ENCODE results near the gene POLE.

Gene POLE

GRCh38 chr12:132672116-132672515 is 15.0 kb downstream of the POLE start:
- Histone ChIP-seq H3K9ac (ENCODE audit: low read length) (no peak overlapping the region), H3K4me3 (ENCODE audit: low read length) (no peak overlapping the region), H4K20me1 (ENCODE audit: insufficient read depth, low read length) (no peaks in the 10 kb centered on the region), H3K9me3 (ENCODE audit: insufficient read depth, low read length) (no peaks in the 10 kb centered on the region), H3K4me1 (ENCODE audit: low read length) (no peaks in the 10 kb centered on the region), H3K36me3 (replicated peaks; ENCODE audit: low read depth, low read length) (peaks cover 66% of the 10 kb centered on the region), H2AFZ (ENCODE audit: low read depth, low read length) (no peak overlapping the region), H3K27ac (ENCODE audit: low read length) (no peak overlapping the region), H3K27me3 (ENCODE audit: low read depth, low read length) (no peaks in the 10 kb centered on the region), H3K4me2 (ENCODE audit: low read length) (no peak overlapping the region), H3K79me2 (ENCODE audit: low read length) (no peaks in the 10 kb centered on the region)
- TF ChIP-seq EZH2phosphoT487 (IDR thresholded peaks at IDR 0.05; ENCODE audit: low read depth) (no peak), CTCF (IDR thresholded peaks at IDR 0.05; ENCODE audit: low read depth, low read length) (no peak)

GRCh38 chr12:132669166-132669879 is 17.8 kb downstream of the POLE start:
- Histone ChIP-seq H3K27me3 (ENCODE audit: low read depth, low read length) (no peaks in the 10 kb centered on the region), H3K9ac (ENCODE audit: low read length) (no peak overlapping the region)
- no peak for TF ChIP-seq EZH2phosphoT487 (IDR thresholded peaks at IDR 0.05; ENCODE audit: low read depth)
- no peak for TF ChIP-seq CTCF (IDR thresholded peaks at IDR 0.05; ENCODE audit: low read depth, low read length)

DNA sequence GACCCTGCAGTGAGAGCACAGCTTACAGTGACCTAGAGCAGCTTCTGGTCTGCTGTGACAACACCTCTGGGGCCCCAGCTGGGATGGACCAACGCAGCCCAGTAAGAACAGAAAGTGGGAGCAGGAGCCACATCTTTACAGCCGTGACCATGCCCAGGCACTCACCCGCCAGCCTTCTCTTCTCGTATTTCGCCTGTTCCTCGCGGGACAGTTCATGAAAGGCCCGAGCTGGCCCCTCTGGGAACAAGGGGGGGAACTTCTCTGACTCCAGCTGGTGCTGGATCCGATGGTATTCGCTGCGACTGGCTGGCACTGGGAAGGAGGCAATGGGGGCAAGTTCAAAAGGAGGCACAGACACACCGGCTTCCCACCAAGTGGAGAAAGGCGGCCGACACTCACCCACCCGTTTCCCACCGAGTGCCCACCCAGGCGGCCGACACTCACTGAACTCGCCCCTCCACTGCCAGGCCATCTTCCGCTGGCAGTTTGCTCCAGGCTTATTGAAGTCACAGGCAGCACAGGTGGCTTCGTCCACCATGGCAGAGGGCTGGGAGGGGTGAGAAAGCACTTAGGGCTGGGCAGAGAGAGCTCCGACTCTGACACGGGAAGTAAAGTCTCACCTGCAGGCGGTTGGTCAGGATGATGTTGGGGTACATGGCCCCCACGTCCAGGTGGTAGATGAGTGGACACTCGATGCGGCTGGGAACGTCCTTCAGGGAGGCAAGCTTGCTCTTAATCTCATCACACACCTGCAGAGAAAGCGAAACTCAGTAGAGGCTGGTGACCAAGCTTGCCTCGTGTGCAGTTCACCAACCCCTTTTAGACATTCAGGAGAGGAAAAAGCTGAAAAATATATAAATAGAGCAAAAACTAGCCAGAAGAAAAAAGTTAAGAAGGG is 18.7 kb downstream of the POLE start:
- Histone ChIP-seq H3K4me2 (ENCODE audit: low read length) (no peak overlapping the region), H3K4me3 (ENCODE audit: low read length) (no peak overlapping the region), H3K79me2 (ENCODE audit: low read length) (no peaks in the 10 kb centered on the region), H4K20me1 (ENCODE audit: insufficient read depth, low read length) (no peaks in the 10 kb centered on the region; the same call in 1 of the 2 replicates), H3K36me3 (replicated peaks; ENCODE audit: low read depth, low read length) (peaks cover 66% of the 10 kb centered on the region), H3K9ac (ENCODE audit: low read length) (no peak overlapping the region), H3K27me3 (ENCODE audit: low read depth, low read length) (no peaks in the 10 kb centered on the region), H3K9me3 (ENCODE audit: insufficient read depth, low read length) (no peaks in the 10 kb centered on the region), H3K27ac (ENCODE audit: low read length) (no peak overlapping the region), H3K4me1 (ENCODE audit: low read length) (no peaks in the 10 kb centered on the region), H2AFZ (ENCODE audit: low read depth, low read length) (no peak overlapping the region)
- no peak for TF ChIP-seq EZH2phosphoT487 (IDR thresholded peaks at IDR 0.05; ENCODE audit: low read depth)
- no peak for TF ChIP-seq CTCF (IDR thresholded peaks at IDR 0.05; ENCODE audit: low read depth, low read length)

More at GRCh38 chr12:132669166-132669879, 17.8 kb downstream of the POLE start:
- H3K9me3 ChIP-seq (ENCODE audit: insufficient read depth, low read length): no peaks in the 10 kb centered on the region
- no peak overlapping the region for H3K4me3 ChIP-seq (ENCODE audit: low read length)
- no peak overlapping the region for H2AFZ ChIP-seq (ENCODE audit: low read depth, low read length)
- H3K4me1 ChIP-seq (ENCODE audit: low read length): no peaks in the 10 kb centered on the region
- H3K4me2 ChIP-seq (ENCODE audit: low read length): no peak overlapping the region
- H3K27ac ChIP-seq (ENCODE audit: low read length): no peak overlapping the region
- peaks cover 63% of the 10 kb centered on the region for H3K36me3 ChIP-seq (replicated peaks; ENCODE audit: low read depth, low read length)
- H3K79me2 ChIP-seq (ENCODE audit: low read length): no peaks in the 10 kb centered on the region
- H4K20me1 ChIP-seq (ENCODE audit: insufficient read depth, low read length): no peaks in the 10 kb centered on the region; the same call in 1 of the 2 replicates

GRCh38 chr12:132665794-132666193 is 21.3 kb downstream of the POLE start:
- TF ChIP-seq EZH2phosphoT487 (IDR thresholded peaks at IDR 0.05; ENCODE audit: low read depth): no peak
- TF ChIP-seq CTCF (IDR thresholded peaks at IDR 0.05; ENCODE audit: low read depth, low read length): no peak
- Histone ChIP-seq H3K4me1 (ENCODE audit: low read length) (no peaks in the 10 kb centered on the region), H3K27ac (ENCODE audit: low read length) (no peak overlapping the region), H3K4me2 (ENCODE audit: low read length) (no peak overlapping the region), H3K79me2 (ENCODE audit: low read length) (no peaks in the 10 kb centered on the region), H2AFZ (ENCODE audit: low read depth, low read length) (no peak overlapping the region), H3K36me3 (replicated peaks; ENCODE audit: low read depth, low read length) (peaks cover 73% of the 10 kb centered on the region), H3K4me3 (ENCODE audit: low read length) (no peak overlapping the region), H4K20me1 (ENCODE audit: insufficient read depth, low read length) (no peaks in the 10 kb centered on the region; the same call in 1 of the 2 replicates), H3K27me3 (ENCODE audit: low read depth, low read length) (no peaks in the 10 kb centered on the region), H3K9me3 (ENCODE audit: insufficient read depth, low read length) (no peaks in the 10 kb centered on the region), H3K9ac (ENCODE audit: low read length) (no peak overlapping the region)
